Cardiac fibroblast (primary cell): Measurements from ENCODE around the gene STH.

Experiments used
- DNase-seq, 2 donors: peaks; one replicate each; pipeline versions ENCODE4 v3.0.0 to v3.0.0-alpha.2; 2010; ENCODE audit warnings: low read depth in 2 of 2
- H3K4me3 ChIP-seq, 2 donors: replicated peaks in 1 of 2; 1 replicate in 1 of 2; 2 replicates in 1 of 2; pipeline ENCODE4 v1.5.1; 2011; ENCODE audit warnings: low read depth in 2 of 2, low read length in 2 of 2, mild to moderate bottlenecking in 2 of 2, moderate library complexity in 1 of 2
- TF ChIP-seq, protein P1 (sequence below): IDR thresholded peaks from one replicate; pipeline ENCODE4 v1.5.1; 2011; ENCODE audit warnings: low read depth, mild to moderate bottlenecking, low read length, inconsistent platforms

Gene STH

GRCh38 chr17:46042246-46042645 lies 43.2 kb downstream of the STH start:
- no peak for DNase-seq
- TF ChIP-seq, protein P1, sequence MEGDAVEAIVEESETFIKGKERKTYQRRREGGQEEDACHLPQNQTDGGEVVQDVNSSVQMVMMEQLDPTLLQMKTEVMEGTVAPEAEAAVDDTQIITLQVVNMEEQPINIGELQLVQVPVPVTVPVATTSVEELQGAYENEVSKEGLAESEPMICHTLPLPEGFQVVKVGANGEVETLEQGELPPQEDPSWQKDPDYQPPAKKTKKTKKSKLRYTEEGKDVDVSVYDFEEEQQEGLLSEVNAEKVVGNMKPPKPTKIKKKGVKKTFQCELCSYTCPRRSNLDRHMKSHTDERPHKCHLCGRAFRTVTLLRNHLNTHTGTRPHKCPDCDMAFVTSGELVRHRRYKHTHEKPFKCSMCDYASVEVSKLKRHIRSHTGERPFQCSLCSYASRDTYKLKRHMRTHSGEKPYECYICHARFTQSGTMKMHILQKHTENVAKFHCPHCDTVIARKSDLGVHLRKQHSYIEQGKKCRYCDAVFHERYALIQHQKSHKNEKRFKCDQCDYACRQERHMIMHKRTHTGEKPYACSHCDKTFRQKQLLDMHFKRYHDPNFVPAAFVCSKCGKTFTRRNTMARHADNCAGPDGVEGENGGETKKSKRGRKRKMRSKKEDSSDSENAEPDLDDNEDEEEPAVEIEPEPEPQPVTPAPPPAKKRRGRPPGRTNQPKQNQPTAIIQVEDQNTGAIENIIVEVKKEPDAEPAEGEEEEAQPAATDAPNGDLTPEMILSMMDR = no peak
- H3K4me3 ChIP-seq = no peak overlapping the region

DNA sequence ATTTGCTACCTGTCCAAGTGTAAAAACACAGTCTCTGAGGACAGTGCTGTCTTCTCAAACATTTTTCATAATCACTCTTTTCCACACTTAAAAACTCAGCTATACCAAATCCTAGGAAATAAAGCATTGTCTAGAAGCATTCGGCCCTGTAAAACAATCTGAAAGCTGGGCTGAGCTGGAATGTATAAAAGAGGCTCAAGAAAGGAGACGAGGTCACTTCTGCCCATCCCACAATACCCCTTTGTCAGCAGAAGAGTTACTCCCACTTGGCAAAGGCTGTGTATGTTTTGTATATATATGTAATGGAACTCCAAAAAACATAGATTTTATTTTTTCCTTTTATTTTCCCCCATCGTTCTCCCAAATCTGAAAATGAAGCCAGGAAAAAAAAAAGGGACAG lies 43.9 kb downstream of the STH start:
- no peak overlapping the region for H3K4me3 ChIP-seq
- TF ChIP-seq, protein P1 = no peak
- no peak for DNase-seq

GRCh38 chr17:46043606-46044005 lies 44.6 kb downstream of the STH start:
- no peak overlapping the region for H3K4me3 ChIP-seq
- TF ChIP-seq, protein P1 = no peak
- no peak for DNase-seq

GRCh38 chr17:46044286-46044928 lies 45.4 kb downstream of the STH start:
- TF ChIP-seq, protein P1 = peak; percentile 86
- H3K4me3 ChIP-seq = no peak overlapping the region
- DNase-seq = peak; percentile 95 to 96

- no peak overlapping the region for H3K4me3 ChIP-seq
- no peak for DNase-seq
- TF ChIP-seq, protein P1 = no peak
These were observed 45.9 kb downstream of the STH start for GRCh38 chr17:46044989-46045388.

DNA sequence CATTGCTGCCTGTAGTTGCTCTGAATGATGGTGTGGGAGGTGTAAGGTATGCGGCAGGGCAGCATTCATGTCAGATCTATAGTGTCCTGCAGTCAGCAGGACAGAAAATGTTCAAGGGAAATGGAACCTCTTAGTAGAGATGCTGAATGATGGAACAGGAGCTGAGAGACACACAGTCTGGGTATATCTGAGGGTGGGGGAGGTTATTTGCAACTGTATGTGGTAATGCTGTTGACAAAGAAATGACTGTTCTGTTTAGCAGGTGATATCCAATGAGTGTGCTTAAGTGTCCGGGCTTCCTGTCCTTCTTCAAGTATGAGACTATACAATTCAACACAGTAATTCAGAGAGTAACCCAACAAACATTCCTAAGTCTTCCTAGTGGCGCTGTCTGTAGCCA lies 46.6 kb downstream of the STH start:
- TF ChIP-seq, protein P1 = no peak
- peak in 1 of 2 donors; percentile 59 for DNase-seq
- H3K4me3 ChIP-seq = no peak overlapping the region

GRCh38 chr17:46046957-46047356 lies 47.9 kb downstream of the STH start:
- TF ChIP-seq, protein P1 = no peak
- DNase-seq = peak; percentile 44 to 79
- no peak overlapping the region for H3K4me3 ChIP-seq
